HG02885 (cell line): ENCODE data around the gene MLLT10.
A peak's percentile ranks its signal among the peaks of the same experiment; 100 is the strongest.
"Not testable (repeated sequence)": the region's sequence is repeated elsewhere in the genome, so short reads cannot be mapped to it uniquely, and the experiment has no call there.

Source experiments
- ATAC-seq: cut with Tn5 transposase; IDR thresholded peaks from one replicate; pipeline ENCODE4 v1.9.1; 2021; ENCODE audit warnings: mild to moderate bottlenecking; ENCODE audit not compliant: unreplicated experiment, poor library complexity

The MLLT10 gene

GRCh38 chr10:21558984-21559383 is 25.0 kb downstream of the MLLT10 start:
- not testable (repeated sequence) for ATAC-seq

- no peak for ATAC-seq
Observed at GRCh38 chr10:21570761-21571521, 36.9 kb downstream of the MLLT10 start.

- ATAC-seq, result no peak
Observed at GRCh38 chr10:21572578-21572977, 38.5 kb downstream of the MLLT10 start.

- ATAC-seq, result not testable (repeated sequence)
Observed at GRCh38 chr10:21574514-21574913, 40.5 kb downstream of the MLLT10 start.

- ATAC-seq, result peak; percentile 31
Observed at GRCh38 chr10:21579291-21579690, 45.3 kb downstream of the MLLT10 start.

GRCh38 chr10:21581421-21581834 is 47.4 kb downstream of the MLLT10 start:
- peak; percentile 86 for ATAC-seq

GRCh38 chr10:21584834-21585530 is 51.0 kb downstream of the MLLT10 start:
- ATAC-seq, result no peak

- ATAC-seq, result no peak
Observed at GRCh38 chr10:21587391-21587790, 53.4 kb downstream of the MLLT10 start.

GRCh38 chr10:21588159-21588558 is 54.1 kb downstream of the MLLT10 start:
- not testable (repeated sequence) for ATAC-seq

GRCh38 chr10:21593986-21594385 is 60.0 kb downstream of the MLLT10 start:
- no peak for ATAC-seq

- no peak for ATAC-seq
Observed at GRCh38 chr10:21599582-21599981, 65.5 kb downstream of the MLLT10 start.

- ATAC-seq, result no peak
Observed at GRCh38 chr10:21600804-21601433, 66.9 kb downstream of the MLLT10 start.

- no peak for ATAC-seq
Observed at GRCh38 chr10:21602313-21602712, 68.3 kb downstream of the MLLT10 start.

- ATAC-seq, result no peak
Observed at GRCh38 chr10:21603721-21604120, 69.7 kb downstream of the MLLT10 start.

GRCh38 chr10:21604651-21605050 is 70.6 kb downstream of the MLLT10 start:
- ATAC-seq, result no peak

GRCh38 chr10:21607907-21608306 is 73.9 kb downstream of the MLLT10 start:
- no peak for ATAC-seq

- peak; percentile 39 for ATAC-seq
Observed at GRCh38 chr10:21614000-21614399, 80.0 kb downstream of the MLLT10 start.

GRCh38 chr10:21617267-21617666 is 83.2 kb downstream of the MLLT10 start:
- no peak for ATAC-seq

GRCh38 chr10:21623291-21623690 is 89.3 kb downstream of the MLLT10 start:
- ATAC-seq, result no peak

- ATAC-seq, result not testable (repeated sequence)
Observed at GRCh38 chr10:21624421-21624820, 90.4 kb downstream of the MLLT10 start.

- no peak for ATAC-seq
Observed at GRCh38 chr10:21624951-21625350, 90.9 kb downstream of the MLLT10 start.
